Activated T-helper 9 cell treated with anti-CD3 and anti-CD28 coated beads, Interleukin-2, amount 50 U/mL, for 16 hours (primary cell): ENCODE measurements around the gene SHROOM1.
"Not testable (repeated sequence)": the region's sequence is repeated elsewhere in the genome, so short reads cannot be mapped to it uniquely, and the experiment has no call there.

Source experiments
- DNase-seq: peaks from one replicate; pipeline ENCODE4 v3.0.0-alpha.2; 2020; ENCODE audit warnings: low read depth

SHROOM1 gene

DNA sequence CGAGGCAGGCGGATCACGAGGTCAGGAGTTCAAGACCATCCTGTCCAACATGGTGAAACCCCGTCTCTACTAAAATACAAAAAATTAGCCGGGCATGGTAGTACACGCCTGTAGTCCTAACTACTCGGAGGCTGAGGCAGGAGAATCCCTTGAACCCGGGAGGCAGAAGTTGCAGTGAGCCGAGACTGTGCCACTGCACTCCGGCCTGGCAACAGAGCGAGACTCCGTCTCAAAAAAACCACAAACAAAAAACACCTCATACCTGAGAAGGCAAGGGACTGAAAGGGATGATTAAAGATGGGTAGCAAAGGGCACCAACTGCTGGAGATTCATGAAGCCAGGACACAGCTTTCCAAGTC, 23.7 kb downstream of the SHROOM1 start:
- not testable (repeated sequence) for DNase-seq

DNA sequence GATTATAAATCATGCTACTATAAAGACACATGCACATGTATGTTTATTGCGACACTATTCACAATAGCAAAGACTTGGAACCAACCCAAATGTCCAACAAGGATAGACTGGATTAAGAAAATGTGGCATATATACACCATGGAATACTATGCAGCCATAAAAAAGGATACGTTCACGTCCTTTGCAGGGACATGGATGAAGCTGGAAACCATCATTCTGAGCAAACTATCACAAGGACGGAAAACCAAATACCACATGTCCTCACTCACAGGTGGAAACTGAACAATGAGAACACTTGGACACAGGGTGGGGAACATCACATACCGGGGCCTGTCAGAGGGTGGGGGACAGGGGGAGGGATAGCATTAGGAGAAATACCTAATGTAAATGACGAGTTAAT, 24.6 kb downstream of the SHROOM1 start:
- DNase-seq = not testable (repeated sequence)

DNA sequence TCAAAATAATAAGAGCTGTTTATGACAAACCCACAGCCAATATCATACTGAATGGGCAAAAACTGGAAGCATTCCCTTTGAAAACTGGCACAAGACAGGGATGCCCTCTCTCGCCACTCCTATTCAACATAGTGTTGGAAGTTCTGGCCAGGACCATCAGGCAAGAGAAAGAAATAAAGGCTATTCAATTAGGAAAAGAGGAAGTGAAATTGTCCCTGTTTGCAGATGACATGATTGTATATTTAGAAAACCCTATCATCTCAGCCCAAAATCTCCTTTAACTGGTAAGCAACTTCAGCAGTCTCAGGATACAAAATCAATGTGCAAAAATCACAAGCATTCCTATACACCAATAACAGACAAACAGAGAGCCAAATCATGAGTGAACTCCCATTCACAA, 26.2 kb downstream of the SHROOM1 start:
- DNase-seq = not testable (repeated sequence)

DNA sequence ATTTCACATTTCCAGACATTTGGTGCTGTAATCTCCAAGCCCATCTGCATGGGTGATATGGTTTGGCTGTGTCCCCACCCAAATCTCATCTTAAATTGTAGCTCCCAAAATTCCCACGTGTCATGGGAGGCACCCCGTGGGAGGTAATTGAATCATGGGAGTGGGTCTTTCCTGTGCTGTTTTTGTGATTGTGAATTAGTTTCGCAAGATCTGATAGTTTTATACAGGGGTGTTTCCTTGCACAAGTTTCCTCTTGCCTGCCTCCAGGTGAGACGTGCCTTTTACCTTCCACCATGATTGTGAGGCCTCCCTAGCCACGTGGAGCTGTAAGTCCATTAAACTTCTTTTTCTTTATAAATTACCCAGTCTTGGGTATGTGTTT, 27.8 kb downstream of the SHROOM1 start:
- not testable (repeated sequence) for DNase-seq

DNA sequence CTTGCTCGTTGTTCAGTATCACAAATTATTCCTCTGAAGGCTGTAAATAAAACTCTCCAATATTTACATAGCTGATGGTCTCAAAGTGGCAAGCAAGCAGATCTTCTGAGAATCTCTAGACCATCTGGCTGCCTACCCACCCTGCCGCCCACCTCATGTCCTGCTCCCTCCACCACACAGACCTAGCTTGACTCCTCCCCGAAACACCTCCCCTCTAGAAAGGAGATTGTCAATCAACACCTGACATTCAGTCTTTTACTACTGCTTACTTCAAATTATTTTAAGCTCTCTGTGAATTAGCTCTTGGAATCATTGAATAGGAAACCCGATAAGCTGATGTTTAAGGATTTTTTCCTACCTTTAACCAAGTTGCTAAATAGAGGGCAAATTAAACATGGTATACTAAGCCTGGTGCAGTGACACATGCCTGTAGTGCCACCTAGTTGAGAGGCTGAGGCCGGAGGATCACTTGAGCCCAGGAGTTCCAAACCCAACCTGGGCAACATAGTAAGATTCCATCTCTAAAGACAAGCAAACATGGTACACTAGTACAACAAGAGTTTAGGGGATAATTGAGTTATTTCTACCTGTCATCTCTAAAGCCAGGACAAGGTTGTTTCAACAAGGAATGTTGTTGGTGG, 28.3 kb downstream of the SHROOM1 start:
- DNase-seq = no peak

DNA sequence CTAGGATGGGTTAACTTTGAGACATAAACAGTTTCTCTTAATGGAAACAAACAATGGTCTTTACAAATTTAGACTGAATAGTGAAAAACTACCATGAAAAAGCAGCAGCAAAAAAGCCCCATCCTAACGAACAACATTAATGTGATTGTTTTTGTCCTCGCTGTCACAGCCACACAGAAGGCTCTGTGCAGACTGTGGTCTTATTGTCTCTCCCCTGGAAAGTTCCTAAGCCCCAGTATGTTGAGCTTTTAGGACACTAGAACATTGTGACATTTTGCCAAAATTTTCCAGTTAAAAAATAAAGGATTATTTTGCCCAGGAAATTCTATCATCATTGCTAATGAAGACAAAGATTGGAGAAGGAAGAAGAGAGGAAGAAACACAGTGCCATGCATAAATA, 29.9 kb downstream of the SHROOM1 start:
- no peak for DNase-seq

DNA sequence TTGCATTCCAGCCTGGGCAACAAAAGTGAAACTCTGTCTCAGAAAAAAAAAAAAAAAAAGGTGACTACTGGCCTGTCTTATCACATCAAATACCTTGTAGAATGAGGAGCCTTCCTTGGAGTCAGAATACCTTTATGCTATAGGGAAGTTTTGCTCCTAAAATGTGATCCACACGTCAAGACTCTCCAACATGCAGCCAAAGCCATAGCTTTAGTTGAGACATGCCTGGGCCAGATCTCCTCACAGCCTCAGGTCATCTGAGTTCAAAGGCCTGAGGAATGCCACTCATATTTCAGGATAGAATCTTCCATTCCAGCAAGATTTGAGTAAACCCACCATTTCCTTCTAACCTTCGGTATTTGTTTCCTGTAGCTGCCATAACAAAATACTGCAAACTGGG, 31.1 kb downstream of the SHROOM1 start:
- DNase-seq = no peak

DNA sequence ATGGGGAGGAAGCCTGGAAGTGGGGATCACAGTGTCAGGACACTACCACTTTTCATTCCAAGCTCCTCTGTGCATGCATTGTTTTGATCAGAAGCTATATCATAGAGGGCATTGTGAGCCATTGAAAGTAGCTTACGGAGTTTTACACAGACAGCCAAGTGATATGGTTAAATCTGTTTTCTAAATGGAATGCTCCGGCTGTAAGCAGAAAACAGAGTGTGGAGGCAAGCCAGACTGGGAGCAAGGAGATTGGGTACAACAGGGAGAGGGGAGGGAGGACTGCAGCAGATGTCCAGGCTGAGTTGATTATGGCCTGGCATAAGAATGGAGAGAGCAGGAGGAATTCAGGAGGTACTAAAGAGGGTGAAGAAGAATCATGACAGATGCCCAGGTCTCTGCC, 32.8 kb downstream of the SHROOM1 start:
- no peak for DNase-seq

DNA sequence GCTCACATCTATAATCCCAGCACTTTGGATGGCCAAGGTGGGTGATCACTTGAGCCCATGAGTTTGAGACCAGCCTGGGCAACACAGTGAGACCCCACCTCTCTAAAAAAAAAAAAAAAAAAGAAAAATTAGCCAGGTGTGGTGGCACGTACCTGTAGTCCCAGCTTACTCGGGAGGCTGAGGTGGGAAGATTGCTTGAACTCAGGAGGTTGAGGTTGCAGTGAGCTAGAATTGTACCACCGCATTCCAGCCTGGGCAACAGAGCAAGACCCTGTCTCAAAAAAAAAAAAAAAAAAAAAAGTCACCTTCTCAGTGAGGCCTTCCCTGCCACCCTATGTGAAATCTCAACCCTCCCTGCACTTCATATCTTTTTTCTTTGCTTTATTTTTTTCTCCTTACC, 39.4 kb downstream of the SHROOM1 start:
- no peak for DNase-seq

DNA sequence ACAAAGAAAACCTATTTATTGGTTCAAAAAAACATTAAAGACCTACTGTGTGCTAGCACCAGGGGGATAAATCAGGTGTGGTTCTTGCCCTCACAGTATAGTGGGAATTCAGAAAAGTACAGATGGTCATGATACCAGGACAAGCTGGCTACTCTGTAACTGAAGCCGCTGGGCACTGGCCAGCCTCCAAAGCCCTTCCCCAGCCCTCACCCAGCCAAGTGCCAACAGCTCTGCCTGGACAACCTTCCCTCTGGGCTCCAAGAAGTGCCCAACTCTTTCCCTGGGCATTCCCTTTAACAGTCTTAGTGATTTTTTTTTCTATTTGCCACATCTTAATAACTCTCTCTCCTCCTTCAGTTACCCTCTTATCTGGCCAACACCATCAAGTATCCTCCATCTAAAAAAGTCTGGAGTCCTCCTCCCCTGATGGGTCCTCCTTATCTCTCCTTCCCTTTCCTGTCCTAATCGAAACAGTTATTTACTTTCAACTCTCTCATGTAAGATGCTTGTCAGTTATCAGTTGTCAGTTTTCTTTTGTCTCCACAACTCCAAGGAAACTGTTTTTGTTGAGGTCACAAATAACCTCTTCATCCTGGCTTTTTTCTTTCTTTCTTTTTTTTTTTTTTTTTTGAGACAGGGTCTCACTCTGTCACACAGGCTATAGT, 40.1 kb downstream of the SHROOM1 start:
- no peak for DNase-seq

DNA sequence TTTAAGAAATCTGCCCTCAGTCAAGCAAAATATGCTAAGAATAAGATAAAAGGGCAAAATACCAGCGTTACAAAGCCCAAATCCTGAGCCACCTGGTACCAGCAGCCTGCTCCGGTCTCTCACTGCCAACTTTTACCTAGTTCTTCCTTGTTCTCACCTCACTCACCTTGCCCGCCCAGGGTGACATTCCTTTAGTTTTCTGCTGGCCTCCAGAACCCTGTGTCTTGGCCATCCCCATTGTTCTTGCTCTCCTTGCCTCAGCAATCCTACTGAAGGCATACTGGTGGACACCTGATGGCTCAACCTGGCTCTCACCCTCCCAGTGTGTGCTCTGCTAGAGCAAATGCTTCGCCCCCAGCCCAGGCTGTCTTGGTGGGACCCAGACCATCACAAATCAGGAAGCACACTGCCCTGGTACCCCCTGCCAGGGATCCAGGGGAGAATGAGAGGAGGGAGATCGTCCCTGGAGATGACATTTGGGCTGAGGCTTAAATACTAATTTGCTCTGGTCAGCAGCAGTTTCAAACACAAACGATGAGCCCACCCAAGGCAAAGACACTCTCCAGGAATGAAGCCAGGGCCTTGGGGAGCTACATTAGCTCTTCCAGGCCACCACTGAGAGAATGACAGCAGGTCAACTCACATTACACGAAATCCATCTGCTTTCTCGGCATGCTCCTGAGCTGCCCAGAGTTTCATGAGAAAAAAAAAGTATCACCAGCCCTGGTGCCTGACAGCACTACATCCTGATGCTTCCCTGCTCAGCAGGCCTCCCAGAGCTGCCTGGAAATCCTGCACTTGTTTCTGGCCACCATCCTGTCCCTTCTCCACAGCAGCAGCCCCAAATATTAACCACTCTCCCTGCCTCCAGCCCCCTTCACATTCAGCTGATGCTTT, 41.2 kb downstream of the SHROOM1 start:
- DNase-seq = no peak

DNA sequence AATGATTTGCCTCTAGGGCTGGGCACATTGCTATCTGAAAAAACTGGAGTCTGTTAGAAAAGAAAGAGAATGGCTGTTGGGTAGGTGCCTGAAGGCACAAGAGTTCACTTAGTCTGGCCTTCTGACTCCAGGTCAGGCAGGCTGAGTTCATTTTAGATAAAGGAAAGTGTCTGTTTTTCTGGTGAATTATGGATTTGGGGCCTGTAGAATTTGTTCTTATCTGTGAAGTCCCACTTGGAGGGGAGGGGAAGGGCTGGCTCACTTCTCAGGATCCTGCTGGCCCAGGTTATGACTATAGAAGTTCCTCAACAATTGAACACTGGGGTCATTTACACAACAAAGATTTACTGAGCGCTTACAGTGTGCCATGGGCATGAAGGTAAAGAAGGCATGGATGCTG, 41.9 kb downstream of the SHROOM1 start:
- no peak for DNase-seq

DNA sequence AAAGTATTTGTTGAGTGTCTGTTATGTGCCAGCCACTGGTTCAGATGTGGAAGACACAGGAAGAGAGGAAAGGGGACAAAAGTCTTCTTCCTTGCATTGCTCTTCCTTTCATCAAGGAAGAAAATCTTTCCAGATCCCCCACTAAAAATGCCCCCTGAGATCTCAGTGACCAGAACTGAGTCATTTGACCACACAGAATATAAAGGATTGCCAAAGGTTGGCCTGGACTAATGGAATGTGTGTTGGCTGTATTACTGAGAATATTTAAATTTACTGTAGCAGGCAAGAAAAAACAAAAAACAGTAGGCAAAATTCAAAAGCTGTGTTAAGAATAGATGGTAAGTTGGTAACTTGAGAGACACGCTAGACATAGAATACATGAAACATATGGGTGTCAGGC, 43.4 kb downstream of the SHROOM1 start:
- no peak for DNase-seq

DNA sequence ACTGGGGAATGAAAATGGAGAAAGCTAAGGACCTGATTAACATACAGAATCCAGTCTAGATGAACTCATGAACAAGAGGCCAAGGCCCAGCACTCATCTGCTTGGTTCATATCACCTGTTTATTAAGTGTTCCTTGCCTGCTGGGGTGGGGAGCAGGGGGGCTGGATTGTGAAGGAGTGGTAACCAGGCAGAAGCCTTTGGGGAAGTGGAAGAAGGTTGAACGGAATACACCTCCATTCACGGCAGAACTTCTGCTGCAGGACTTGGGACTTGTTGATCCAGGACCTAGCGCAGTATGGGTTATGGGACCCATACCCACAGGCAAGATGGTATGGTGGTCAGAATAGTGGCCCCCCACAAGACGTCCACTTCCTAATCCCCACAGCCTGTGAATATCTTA, 44.6 kb downstream of the SHROOM1 start:
- no peak for DNase-seq

DNA sequence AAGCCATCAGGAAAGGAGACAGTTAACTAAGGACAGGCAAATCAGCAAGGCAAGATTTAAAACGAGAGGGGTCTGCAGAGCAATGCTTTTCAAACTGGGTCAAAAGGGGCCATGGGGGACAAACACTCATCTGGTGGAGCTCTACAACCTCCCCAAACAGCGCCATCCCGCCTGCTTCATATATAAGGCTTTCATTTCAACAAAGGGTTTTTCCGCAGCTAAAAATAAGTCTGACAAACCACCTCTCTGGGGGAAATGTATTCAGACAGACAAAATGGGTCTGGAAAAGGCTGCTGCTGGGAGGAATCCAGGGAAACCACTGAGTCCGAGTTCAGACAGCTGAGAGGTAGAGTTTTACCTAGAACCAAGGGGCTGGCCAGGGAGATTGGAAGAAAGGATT, 45.1 kb downstream of the SHROOM1 start:
- no peak for DNase-seq

DNA sequence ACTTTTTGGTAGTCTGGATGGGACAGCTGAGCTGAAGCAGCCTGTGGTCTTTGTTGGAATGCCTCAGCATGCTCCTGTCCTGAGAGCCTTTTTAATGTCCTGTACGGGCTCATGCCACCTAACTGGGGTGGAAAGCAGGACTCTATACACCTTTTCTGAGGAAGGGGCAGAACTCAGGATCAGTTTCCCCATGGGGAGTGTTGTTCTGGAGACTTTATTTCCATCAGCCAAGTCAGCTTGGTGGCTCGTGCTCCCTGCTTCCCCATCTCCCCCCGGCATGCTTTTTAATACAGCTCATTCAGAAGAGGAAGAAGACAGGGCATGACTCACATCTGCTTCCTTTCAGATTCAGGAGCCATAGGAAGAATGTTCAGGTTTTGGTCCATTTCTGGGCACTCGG, 48.3 kb downstream of the SHROOM1 start:
- no peak for DNase-seq

DNA sequence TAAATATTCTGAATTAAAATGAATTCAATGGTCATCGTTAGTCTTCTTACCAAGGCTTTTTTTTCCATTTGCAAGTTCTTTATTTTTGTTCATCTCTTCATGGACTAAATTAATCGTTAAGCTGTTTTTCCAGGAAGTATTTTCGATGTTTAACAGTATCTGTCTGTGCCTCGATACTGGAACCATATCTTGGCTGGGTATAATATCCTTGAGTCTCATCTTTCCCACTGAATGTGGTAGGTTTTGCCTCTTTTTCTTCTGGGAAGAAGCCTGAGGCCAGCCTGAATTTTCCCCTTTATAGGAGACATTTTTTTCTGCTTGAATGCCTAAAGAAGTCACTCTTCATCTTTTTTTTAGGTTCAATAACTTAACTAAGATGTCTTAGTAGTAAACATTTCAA, 49.4 kb downstream of the SHROOM1 start:
- no peak for DNase-seq

DNA sequence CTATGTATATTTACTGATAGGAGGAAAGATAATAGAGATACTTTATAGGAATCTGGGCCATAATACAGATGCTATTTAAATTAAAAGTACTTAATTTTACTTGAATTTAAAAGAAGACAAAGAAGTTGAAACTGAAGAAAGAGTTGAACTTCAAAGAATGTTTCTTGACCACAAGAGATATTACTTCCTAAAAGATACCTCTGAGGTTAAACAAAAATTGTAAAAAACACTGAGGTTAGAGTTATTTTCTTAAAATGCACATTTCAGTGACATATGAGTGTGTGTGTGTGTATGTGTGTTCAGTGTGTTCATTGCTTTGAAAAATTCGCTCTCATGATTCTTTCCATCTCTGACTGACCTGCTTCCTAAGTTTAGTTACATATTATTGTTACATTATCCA, 49.9 kb downstream of the SHROOM1 start:
- no peak for DNase-seq

DNA sequence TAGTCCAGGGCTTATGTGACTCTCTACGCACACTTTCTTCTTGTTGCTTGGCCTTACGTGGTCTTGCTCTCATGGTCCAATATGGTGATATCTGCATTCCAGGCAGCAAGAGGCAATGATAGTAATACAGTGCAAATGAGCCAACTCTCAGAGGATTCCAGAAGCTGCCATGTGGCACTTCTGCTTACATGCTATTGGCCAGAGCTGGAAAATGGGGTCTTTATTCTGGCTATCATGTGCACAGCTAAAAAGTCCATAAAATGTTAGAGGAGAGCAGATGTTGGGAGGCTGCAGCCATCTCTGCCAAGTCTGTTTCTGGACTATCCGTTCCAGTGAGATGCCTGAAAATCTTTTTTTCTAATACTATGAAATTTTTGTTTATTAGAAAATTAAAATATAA, 50.5 kb downstream of the SHROOM1 start:
- DNase-seq = no peak

DNA sequence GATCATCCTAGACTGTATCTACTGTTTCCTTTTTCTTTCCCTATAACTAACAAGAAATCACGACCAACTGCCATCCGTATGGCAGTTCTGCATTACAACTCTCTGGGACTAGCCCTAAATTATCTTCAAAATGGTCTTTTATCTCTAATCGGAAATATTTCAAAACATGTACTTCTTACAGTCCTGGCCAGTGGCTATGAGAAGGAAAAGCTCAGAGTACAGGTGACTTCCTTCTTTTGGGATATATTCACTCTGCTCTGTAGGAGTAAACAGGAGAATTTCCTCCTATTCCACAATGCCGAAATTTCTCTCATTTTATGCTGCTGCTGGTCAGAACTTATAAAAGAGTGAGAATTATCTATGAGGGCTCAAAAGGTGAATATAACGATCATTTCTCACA, 51.6 kb downstream of the SHROOM1 start:
- no peak for DNase-seq

DNA sequence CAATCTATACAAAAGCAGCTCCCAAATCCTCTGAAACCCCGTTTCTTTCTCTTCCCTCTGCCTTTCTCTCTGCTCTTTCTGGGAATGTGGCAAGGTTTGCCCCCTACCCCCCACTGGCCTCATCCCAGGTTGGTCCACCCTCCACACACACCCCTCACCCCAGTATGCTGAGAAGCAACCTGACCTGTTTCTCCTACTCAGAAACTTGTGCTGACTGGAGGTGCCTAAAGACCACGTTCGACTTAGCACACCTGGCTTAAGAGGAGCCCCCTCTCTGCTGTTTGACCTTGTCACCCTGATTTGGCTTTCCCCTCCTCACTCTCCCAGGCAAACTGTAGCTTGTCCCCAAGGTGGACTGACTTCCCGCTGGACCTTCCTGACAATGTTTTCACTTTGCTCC, 52.3 kb downstream of the SHROOM1 start:
- DNase-seq = no peak

DNA sequence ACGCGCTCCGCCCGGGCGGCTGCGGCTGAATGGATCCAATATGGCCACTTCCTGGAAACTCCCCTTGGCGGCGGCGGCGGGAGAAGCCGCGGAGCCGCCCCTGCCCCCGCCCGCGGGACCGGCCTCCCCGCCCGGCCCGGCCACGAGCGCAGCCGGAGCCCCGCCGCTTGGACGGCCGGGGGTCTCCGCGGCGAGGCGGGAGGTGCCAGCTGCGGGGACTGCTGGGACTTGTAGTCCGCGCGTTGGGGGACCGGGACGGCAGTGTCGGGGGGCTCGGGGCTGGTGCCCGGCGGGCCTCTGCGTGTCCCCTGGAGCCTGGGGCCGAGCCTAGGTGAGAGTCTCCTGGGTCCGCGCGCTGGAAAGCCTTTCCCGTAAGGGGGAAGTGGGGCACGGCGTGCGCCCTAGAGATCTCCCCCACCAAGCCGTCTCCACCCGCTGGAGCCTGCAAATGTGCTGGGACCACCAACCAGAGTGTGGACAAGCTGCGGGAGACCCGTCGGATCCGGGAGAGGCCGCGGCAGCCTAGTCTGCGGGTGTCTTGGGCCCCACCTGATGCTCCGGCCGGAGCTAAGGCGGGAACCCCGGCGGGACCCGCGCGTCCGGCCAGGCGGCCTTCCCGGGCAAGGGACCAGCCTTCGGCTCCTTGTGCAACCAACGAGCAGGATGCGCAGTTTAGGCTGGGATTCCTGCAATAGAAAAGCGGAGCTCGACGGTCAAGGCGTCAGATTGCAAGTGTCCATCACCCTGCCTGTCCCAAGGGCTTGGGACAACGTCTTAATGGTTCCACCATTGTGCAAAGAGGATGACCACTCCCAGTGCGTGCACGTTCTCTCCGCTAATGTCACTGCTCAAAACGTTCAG, 53.0 kb downstream of the SHROOM1 start, which contains the start of gene SEPTIN8:
SEPTIN8 (minus strand) TSS at position 31 of the 861 bp plus-strand sequence. CDS start 102 bp downstream, outside the sequence.
- peak; percentile 34 for DNase-seq
